Measurements from ENCODE around the gene ZBTB46. TPM values are rescaled to one million over a fixed set of nuclear protein-coding genes. Genes with fewer than 3 reads are reported as not detected.

Gene ZBTB46
- total RNA-seq, 4 donors from 2014 or later, result 15.9 to 39.9 (median 27.7) TPM

DNA sequence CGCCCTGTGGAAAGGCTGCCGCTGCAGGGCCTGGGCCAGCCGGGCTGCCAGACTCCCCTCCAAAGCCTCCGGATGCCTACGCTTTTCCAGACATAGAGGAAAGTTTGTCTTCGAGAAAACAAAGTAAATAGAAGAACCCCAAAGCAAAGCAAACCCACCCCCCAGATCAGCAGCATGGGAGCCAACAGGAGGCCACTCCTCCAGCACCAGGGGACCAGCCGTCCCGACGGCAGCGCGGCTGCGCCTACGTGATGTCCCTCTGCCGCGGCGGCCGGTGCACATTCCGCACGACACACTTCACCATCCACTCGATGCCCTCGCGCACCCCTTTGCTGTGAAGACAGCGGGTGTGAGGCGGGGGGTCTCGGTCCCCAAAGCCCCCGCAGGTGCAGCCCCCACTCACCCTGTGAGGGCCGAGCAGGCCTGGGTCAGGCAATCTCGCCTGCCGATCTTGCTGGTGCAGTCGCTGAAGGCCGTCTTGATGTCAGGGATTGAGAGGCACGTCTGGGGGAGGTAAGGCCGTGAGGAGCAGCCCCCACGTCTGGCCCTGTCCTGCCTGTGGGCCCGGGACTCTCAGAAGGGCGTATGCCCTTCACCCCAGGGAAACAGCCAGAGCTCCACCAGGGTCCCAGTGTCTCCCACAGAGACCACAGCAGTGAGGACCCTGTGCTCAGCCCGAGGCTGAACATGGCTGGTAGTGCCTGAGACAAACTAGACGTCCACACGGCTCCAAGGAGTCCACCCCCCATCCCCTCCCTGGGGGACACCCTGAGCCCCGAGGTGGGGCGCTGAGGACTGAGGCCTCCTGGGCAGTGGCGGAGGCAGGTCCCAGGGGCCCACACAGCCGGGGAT is 130.6 kb downstream of the ZBTB46 start:
- Histone ChIP-seq H3K4me3 (replicated peaks in 1 of 3) (no peak overlapping the region), H3K27ac (no peak overlapping the region), H3K4me1 (peaks cover 11 to 22% of the 10 kb centered on the region in 2 donors), H3K27me3 (no peaks in the 10 kb centered on the region), H3K36me3 (peaks cover 0 to 7% of the 10 kb centered on the region in 2 donors), H3K9me3 (no peaks in the 10 kb centered on the region)
- DNase-seq, result no peak
- WGBS, 2 donors, result 94 to 97% methylated on average over 31 to 33 of the region's 43 CpGs
- no peak for TF ChIP-seq POLR2A (IDR thresholded peaks at IDR 0.05)
- TF ChIP-seq, protein P1, sequence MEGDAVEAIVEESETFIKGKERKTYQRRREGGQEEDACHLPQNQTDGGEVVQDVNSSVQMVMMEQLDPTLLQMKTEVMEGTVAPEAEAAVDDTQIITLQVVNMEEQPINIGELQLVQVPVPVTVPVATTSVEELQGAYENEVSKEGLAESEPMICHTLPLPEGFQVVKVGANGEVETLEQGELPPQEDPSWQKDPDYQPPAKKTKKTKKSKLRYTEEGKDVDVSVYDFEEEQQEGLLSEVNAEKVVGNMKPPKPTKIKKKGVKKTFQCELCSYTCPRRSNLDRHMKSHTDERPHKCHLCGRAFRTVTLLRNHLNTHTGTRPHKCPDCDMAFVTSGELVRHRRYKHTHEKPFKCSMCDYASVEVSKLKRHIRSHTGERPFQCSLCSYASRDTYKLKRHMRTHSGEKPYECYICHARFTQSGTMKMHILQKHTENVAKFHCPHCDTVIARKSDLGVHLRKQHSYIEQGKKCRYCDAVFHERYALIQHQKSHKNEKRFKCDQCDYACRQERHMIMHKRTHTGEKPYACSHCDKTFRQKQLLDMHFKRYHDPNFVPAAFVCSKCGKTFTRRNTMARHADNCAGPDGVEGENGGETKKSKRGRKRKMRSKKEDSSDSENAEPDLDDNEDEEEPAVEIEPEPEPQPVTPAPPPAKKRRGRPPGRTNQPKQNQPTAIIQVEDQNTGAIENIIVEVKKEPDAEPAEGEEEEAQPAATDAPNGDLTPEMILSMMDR (IDR thresholded peaks at IDR 0.05), result no peak
- intact Hi-C loops (cut with DNase I), result no loop called here

DNA sequence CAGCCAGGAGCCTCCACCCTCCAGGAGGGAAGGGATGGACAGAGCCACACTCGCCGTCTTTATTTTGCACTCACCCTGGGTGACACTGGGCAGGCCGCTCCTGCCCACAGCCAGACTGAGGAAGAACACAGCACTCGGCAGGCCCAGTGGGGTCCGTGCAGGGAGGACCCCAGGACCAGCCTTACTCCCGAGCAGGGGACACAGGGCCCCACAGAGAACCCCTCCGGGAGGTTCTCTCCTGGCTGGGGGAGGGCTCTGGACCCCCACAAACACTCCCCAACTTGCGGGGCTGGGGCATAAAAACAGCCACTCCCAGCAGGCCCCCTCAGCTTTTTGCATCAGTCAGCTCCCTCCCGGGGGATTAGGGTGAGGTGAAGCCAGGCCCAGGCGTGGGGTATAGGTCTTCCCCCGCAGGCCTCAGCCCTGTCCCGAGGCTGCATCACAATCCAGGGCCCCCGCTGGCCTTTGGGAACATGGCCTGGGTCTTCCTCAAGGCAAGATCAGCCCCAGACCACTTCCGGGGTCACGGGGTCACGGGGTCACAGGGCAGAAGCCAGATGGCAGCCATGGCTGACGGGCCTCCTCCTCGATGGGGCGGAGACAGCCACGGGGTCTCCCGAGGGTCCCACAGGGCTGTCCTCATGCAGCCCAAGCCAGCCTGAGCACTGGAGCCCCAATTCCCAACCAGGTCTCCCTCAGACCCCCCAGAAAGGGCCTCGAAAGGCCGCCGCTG is 131.4 kb downstream of the ZBTB46 start:
- no peaks in the 10 kb centered on the region for H3K27me3 ChIP-seq
- H3K27ac ChIP-seq, result peak overlapping the region in 2 of 3 donors; percentile 32 to 57
- DNase-seq, result no peak
- intact Hi-C loops (cut with DNase I), result no loop called here
- 66 to 83% methylated on average over 8 to 12 of the region's 24 CpGs for WGBS, 2 donors
- no peak overlapping the region for H3K4me3 ChIP-seq (replicated peaks in 1 of 3)
- H3K36me3 ChIP-seq, result peaks cover 4 to 6% of the 10 kb centered on the region in 2 donors
- H3K9me3 ChIP-seq, result no peaks in the 10 kb centered on the region
- H3K4me1 ChIP-seq, result peaks cover 11 to 22% of the 10 kb centered on the region in 2 donors
- no peak for TF ChIP-seq POLR2A (IDR thresholded peaks at IDR 0.05)
- TF ChIP-seq, protein P1 (IDR thresholded peaks at IDR 0.05), result no peak

DNA sequence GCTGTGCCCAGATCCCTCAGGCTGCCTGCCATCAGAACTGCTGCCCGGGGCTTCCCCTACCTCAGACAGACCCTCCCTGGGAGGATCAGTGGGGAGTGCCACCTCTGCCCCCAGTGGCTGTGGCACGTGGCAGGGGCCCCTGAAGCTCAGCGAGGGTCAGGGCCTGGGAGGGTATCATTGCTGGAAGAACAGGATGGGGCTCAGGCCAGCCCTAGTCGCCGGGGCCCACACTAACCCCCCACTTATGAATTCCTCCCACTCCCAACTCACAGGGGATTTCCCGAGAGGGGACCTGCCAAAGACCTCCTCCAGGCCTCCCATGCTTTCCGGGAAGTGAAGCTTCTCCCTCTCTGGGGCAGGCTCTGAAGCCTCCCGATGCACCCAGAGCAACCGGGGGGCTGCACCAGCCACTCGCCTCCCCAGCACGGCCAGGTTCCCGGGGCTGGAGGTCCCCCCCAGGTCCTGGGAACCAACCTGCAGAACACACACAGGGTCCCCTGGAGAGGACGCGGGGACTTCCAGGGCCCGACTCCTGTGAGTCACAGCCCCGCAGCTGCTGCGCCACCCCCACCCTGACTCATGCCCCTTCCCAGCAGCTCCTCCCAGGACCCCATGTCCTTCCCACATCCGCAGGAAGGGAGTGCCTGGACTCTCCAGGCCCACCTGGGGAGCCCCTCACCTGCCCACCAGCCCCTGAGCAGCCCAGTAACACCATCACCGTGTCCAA is 132.2 kb downstream of the ZBTB46 start:
- 54 to 75% methylated on average over 8 to 10 of the region's 19 CpGs for WGBS, 2 donors
- H3K36me3 ChIP-seq, result peaks cover 8 to 9% of the 10 kb centered on the region in 2 donors
- no peak overlapping the region for H3K4me3 ChIP-seq (replicated peaks in 1 of 3)
- H3K4me1 ChIP-seq, result peaks cover 11 to 22% of the 10 kb centered on the region in 2 donors
- no peaks in the 10 kb centered on the region for H3K27me3 ChIP-seq
- intact Hi-C loops (cut with DNase I), result no loop called here
- no peak for TF ChIP-seq POLR2A (IDR thresholded peaks at IDR 0.05)
- TF ChIP-seq, protein P1 (IDR thresholded peaks at IDR 0.05), result no peak
- no peaks in the 10 kb centered on the region for H3K9me3 ChIP-seq
- H3K27ac ChIP-seq, result peak overlapping the region in 2 of 3 donors; percentile 32 to 57
- no peak for DNase-seq

DNA sequence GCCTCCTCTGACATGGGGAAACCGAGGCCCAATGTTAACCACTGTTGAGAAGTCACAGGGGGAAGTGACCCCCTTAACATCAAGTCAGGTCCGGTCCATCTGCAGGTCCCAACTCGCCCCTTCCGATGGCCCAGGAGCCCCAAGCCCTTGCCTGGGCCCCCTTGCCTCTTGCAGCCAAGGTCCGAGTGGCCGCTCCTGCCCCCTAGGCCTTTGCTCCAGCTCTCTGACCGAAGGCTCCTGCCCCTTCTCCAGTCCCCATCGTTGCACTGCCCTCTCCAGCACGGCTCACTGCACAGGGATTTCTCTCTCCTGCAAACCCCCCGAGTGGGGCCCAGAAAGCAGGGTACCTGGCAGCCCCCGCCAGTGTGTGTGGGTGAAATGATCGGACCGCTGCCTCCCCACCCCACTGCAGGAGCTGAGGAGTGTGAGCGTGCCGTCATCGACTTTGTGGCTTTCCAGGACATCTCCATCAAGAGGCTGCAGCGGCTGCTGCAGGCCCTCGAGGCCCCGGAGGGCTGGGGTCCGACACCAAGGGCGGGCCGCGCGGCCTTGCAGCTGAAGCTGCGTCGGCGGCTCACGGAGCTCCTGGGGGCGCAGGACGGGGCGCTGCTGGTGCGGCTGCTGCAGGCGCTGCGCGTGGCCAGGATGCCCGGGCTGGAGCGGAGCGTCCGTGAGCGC is 133.1 kb downstream of the ZBTB46 start:
- peaks cover 8 to 9% of the 10 kb centered on the region in 2 donors for H3K36me3 ChIP-seq
- no peak for DNase-seq
- 75 to 85% methylated on average over 17 to 39 of the region's 40 CpGs for WGBS, 2 donors
- intact Hi-C loops (cut with DNase I), result no loop called here
- TF ChIP-seq, protein P1 (IDR thresholded peaks at IDR 0.05), result no peak
- TF ChIP-seq POLR2A (IDR thresholded peaks at IDR 0.05), result no peak
- no peak overlapping the region for H3K4me3 ChIP-seq (replicated peaks in 1 of 3)
- H3K27me3 ChIP-seq, result no peaks in the 10 kb centered on the region
- no peak overlapping the region for H3K27ac ChIP-seq
- H3K9me3 ChIP-seq, result no peaks in the 10 kb centered on the region
- H3K4me1 ChIP-seq, result peaks cover 11 to 22% of the 10 kb centered on the region in 2 donors

Measured in thyroid gland (tissue), 4 donors.